Sigmoid colon (tissue), 4 donors: ENCODE data around the gene SLC48A1.

Experiments used
- POLR2A ChIP-seq, 2 donors: fragments of 450-650 bp; IDR thresholded peaks; one replicate each; pipeline ENCODE4 v1.6.1; 2016; ENCODE audit warnings: antibody characterized with exemption in 2 of 2, mild to moderate bottlenecking in 2 of 2, moderate library complexity in 2 of 2
- POLR2AphosphoS5 ChIP-seq, 4 donors: sonication (generic); formaldehyde crosslinking; IDR thresholded peaks; one replicate each; pipeline ENCODE4 v1.6.1; 2017; ENCODE audit warnings: antibody characterized with exemption in 4 of 4
- TF ChIP-seq, protein P1 (sequence below), 4 experiments: fragments of 450-650 bp in 3 of 4; fragments of 200-600 bp in 1 of 4; IDR thresholded peaks; one replicate each; pipeline ENCODE4 v1.5.1; 2016 to 2019; ENCODE audit warnings: antibody characterized with exemption in 4 of 4, mild to moderate bottlenecking in 3 of 4, moderate library complexity in 2 of 4

DNA sequence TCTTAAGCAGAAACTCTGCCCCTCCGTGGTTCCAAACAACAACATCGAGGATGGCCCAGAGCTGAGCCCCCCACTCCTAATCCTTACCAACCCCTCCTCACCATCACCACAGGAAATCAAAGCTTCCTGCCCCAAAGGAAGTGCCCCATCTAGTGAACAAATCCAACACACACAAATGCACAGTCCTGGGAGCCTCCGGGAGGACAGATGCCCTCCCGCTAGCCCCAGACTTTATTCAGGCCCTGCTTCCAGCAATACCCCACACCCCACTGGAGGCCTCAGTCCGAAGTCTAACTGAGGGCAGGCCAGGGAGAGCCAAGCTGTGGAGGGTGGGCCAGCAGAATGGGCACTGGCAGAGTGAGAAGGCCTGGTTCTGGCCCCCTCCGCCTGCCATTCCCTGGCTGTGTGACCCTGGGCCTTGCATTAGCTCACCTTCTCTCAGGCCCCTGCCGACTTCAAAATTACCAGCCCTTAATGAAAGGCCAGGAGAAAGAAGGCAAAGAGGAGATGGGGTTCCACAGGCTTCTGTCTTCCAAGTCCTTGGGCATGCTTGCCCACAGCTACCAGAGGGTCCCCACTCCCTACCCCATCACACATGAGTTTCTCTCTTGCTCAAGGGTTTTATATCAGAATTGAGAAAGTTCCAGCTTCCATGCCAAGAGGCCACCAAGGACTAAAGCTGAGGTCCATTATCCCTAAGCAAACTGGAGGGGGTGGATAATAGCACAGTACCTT lies 44.4 kb downstream of the SLC48A1 start:
- no peak for TF ChIP-seq POLR2AphosphoS5 (IDR thresholded peaks at IDR 0.05)
- no peak for TF ChIP-seq POLR2A (IDR thresholded peaks at IDR 0.05)
- TF ChIP-seq, protein P1, sequence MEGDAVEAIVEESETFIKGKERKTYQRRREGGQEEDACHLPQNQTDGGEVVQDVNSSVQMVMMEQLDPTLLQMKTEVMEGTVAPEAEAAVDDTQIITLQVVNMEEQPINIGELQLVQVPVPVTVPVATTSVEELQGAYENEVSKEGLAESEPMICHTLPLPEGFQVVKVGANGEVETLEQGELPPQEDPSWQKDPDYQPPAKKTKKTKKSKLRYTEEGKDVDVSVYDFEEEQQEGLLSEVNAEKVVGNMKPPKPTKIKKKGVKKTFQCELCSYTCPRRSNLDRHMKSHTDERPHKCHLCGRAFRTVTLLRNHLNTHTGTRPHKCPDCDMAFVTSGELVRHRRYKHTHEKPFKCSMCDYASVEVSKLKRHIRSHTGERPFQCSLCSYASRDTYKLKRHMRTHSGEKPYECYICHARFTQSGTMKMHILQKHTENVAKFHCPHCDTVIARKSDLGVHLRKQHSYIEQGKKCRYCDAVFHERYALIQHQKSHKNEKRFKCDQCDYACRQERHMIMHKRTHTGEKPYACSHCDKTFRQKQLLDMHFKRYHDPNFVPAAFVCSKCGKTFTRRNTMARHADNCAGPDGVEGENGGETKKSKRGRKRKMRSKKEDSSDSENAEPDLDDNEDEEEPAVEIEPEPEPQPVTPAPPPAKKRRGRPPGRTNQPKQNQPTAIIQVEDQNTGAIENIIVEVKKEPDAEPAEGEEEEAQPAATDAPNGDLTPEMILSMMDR (IDR thresholded peaks at IDR 0.05): peak in 1 of 4 experiments; percentile 16
